8988T (cell line): ENCODE results near the gene SELENOI.

Source experiments
- DNase-seq: peaks from one replicate; pipeline ENCODE4 v3.0.0; 2011

Gene SELENOI

DNA sequence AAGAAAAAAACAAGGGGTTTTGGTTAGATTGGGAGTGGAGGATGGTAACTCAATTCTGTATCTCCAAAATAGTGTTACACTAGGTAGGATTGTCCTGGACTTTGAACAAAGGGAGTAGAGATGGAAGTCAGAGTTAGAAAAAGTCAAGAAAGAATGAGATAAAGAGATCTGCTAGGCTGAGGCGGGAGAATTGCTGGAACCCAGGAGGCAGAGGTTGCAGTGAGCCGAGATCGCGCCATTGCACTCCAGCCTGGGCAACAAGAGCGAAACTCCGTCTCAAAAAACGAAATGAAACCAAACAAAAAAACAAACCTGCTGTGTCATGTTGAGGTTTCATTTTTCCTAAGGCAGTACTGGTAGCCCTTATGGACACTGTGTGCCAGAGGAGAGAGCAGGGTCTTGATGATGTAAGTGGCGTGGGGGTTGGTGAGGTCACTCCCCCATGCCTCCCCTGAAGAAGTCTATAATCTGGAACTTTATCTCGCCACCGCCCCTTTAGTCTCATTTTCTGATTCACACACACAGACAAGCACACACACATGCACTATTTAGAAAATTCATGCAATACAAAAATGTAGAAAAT is 66.2 kb downstream of the SELENOI start:
- no peak for DNase-seq

GRCh38 chr2:26414311-26414710 is 68.4 kb downstream of the SELENOI start:
- no peak for DNase-seq

GRCh38 chr2:26421961-26422360 is 76.0 kb downstream of the SELENOI start:
- DNase-seq: no peak

- no peak for DNase-seq
Observed at GRCh38 chr2:26422947-26423629, 77.1 kb downstream of the SELENOI start.

GRCh38 chr2:26423750-26424149 is 77.8 kb downstream of the SELENOI start:
- DNase-seq: no peak

- DNase-seq: no peak
Observed at GRCh38 chr2:26424221-26424620, 78.3 kb downstream of the SELENOI start.

GRCh38 chr2:26428846-26429245 is 82.9 kb downstream of the SELENOI start:
- DNase-seq: no peak

DNA sequence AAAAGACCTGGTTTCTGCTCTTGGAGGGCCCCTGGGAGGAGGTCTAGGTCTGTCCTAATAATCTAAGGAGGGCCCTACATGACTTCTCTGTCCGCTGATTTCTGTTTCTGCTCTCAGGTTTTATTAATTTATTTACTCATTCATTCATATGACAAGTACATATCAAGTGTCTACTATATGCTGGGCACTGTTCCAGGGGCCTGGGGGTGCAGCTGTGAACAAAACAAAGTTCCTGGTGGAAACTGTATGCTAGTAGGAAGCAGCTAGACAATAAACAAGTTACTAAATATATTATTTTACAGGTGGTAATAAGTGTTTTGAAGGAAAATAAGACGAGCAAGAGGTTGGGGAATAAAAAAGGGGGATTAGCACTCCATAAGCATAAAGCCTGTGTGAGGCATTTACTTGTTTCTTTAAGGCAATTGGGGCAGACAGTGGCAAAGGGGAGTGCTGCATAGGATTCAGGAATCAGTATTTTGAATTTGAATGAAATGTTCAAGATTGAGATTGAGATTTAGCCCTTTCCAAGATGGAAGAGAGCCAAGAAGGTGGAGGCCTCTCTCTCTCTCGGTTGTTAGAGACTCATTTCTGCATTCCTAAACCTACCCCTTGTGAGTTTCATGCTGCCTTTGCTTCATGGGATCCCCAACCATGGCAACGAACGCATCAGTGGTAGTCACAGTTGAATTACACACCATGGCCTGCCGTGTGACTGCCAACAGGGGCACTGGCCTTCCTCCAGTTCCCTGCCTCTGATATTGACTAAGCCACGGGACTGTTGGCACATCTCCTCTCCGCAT is 84.0 kb downstream of the SELENOI start:
- DNase-seq: no peak

- DNase-seq: no peak
Observed at GRCh38 chr2:26430826-26431225, 84.9 kb downstream of the SELENOI start.

GRCh38 chr2:26432363-26432762 is 86.4 kb downstream of the SELENOI start:
- DNase-seq: no peak

- no peak for DNase-seq
Observed at GRCh38 chr2:26432859-26433258, 86.9 kb downstream of the SELENOI start.

DNA sequence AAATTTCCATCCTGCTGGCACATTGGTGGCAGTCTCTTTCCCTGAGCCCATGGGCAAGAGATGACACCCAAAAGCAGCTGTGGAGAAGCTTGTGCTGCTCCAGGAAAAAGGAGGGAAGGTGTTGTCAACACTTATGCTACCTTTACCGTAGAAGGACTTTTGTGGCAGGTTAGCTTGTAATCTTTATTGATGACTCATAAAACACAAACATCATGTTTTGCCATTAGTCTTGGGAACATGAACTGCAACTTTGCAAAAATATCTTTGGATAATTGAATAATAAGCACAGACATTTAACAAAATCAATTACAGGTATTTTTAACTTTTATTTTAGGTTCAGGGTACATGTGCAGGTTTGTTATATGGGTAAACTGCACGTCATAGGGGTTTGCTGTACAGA is 89.2 kb downstream of the SELENOI start:
- no peak for DNase-seq

DNA sequence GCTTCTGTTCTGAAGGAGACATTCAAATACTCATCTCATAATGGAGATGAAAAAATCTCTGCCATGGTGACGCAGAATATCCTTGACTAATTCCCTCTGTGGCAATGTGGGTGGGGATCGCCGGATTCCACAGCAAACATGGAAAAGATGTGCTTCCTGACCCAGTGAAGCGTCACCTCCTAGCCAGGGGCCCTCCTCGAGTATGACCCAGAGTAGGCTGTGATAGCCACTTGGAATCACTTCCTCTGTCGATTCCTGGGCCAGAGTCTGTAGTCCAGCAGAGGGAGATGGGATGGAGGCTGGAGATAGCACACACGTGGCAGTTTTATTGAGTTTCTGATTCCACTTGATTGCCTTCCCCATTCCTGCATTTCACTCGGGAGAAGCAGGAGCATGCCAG is 92.6 kb downstream of the SELENOI start:
- no peak for DNase-seq

DNA sequence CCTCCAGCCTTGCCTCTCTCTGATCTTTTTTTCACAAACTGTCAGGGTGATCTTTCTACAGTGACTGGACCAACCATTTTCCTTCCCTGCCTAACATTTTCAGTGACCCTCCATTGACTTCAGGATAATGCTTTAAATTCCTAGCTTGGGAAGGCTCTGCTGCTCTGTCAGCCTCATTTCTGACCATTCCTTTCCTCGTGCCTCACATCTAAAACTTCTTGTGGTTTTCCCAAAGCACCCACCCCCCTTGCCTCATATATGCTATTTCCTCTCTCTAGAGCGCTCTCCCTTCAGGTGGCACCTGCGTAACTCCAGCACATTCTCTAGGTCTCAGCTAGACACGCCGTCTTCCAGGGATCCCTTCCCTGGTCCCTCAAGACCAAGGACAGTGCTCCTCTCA is 93.0 kb downstream of the SELENOI start:
- DNase-seq: no peak

DNA sequence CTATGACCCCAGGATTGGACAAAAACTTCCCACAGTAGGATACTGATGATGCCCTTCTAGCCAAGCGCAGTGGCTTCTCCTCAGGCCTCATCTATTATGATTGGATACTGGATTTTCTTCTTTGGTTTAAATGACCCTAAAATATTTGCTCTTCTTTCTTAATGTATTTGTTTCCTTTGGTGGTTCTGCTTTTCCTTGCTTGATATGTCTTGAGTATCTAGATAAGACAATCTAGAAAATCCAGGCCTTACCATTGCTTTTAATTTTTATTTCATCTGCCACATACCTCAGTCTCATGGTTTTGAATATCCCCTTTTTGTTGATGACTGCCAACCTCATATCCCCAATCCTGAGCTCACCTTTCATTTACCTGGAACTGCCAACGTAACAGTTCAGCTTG is 96.4 kb downstream of the SELENOI start:
- no peak for DNase-seq

DNA sequence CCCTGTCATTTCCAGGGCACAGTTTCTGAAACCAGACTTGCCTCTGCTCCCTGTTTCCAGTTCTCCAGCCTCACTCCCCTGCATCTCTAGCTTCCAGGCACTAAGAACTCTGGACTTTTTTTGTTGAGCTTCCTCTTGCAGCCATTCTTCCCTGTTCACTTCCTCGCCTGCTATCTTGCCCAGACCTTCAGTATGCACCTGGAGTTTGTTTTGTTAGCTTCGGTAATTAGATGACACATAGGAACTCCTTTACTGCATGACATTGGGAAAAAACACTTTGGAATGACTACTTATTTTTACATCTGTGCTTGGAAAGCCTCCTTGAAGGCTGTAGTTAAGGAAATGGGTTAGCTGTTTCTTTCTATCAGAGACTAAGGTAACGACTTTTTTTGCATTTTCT is 96.8 kb downstream of the SELENOI start:
- DNase-seq: no peak

DNA sequence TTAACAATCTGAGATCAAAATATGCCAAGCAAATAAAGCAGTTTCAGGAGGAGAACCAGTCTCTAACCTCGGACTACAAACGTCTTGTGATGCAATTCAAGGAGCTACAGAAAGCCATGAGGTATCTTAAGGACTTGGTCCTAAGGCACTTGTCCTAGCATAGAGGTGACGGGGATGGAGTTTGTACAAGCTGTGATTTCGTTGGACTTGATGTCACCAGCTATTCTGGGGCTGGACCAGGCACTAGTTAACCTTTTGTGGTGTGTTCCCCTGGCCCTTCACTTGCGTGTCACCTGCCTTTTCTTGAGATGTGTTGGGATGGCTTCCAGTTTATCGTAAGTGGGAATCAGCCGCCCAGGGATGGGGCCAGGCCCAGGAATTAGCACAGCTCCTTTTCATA is 98.3 kb downstream of the SELENOI start:
- DNase-seq: no peak
